ENCODE measurements around the gene RFXANK.

The RFXANK gene

DNA sequence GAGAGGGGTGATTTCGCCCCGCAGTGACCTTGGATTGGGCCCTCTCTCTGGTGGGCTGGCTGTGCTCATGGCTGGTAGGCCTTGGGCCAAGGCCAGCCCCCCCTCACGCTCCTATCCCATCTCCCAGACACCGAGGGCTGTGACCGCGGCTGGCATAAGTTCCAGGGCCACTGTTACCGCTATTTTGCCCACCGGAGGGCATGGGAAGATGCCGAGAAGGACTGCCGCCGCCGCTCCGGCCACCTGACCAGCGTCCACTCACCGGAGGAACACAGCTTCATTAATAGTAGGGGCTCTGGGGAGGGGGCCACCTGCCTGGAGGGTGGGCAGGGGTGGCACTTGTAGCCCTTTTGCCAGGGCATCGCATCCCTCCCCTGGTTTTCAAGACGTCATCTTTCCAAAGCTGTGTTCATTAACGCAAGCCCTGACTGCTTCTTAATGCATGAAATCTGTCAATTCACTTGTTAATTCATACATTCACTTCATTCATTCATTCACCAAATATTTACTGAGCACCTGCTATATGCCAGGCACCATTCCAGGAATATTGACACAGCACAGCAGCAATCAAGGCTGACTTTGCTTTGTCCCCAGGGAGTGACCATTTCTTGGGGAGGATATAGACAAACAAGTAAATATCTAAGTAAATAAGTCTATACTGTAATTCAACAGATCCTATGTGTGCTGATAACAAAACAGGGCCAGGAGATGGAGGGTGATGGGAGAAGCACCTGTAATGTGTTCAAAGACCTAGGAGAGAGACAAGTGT lies 46.3 kb downstream of the RFXANK start:
- DNase-seq = no peak
- Histone ChIP-seq H3K27ac (ENCODE audit: insufficient read depth in 1 of 2, low read depth in 1 of 2, low read length in 2 of 2, poor library complexity in 1 of 2, severe bottlenecking in 2 of 2) (no peak overlapping the region), H3K27me3 (replicated peaks in 2 of 5; ENCODE audit: control insufficient read depth in 4 of 5, insufficient read depth in 5 of 5, low read length in 4 of 5) (peaks cover 0 to 8% (median 1%) of the 10 kb centered on the region in 5 experiments), H3K4me3 (ENCODE audit: control insufficient read depth in 1 of 7, extremely low read depth in 1 of 7, insufficient read depth in 4 of 7, low read depth in 2 of 7, low read length in 6 of 7) (no peak overlapping the region), H3K9me3 (ENCODE audit: control extremely low read depth in 1 of 5, control insufficient read depth in 4 of 5, insufficient read depth in 2 of 5, low read depth in 1 of 5, low read length in 4 of 5) (peaks cover 9 to 19% (median 17%) of the 10 kb centered on the region in 5 experiments), H3K4me1 (ENCODE audit: control extremely low read depth in 1 of 4, control insufficient read depth in 4 of 4, insufficient read depth in 4 of 4, low read length in 3 of 4) (no peaks in the 10 kb centered on the region), H3K36me3 (ENCODE audit: control insufficient read depth in 4 of 4, insufficient read depth in 4 of 4, low read length in 3 of 4) (no peaks in the 10 kb centered on the region)
- WGBS (ENCODE audit: insufficient coverage) = 93% methylated on average over 15 of the region's 18 CpGs
- ChIA-PET CTCF (no interaction called here), POLR2A (no interaction called here)

DNA sequence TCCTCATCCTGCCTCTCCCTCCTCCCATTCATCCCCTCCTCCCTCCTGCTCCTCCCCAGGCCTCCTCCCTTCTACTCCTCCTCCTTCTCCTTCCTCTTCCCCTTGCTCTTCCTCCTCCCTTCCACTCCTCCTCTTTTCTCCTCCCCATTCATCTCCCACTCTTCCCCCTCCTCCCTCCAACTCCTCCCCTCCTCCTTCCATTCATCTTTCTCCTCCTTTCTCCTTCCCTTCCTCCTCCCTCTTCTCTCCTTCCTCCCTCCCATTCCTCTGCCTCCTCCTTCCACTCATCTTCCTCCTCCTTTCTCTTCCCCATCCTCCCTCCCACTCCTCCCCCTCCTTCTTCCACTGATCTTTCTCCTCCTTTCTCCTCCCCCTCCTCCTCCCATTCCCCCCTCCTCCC lies 47.6 kb downstream of the RFXANK start:
- Histone ChIP-seq H3K4me3 (ENCODE audit: control insufficient read depth in 1 of 7, extremely low read depth in 1 of 7, insufficient read depth in 4 of 7, low read depth in 2 of 7, low read length in 6 of 7) (no peak overlapping the region), H3K27me3 (replicated peaks in 2 of 5; ENCODE audit: control insufficient read depth in 4 of 5, insufficient read depth in 5 of 5, low read length in 4 of 5) (peaks cover 0 to 8% (median 0%) of the 10 kb centered on the region in 5 experiments), H3K27ac (ENCODE audit: insufficient read depth in 1 of 2, low read depth in 1 of 2, low read length in 2 of 2, poor library complexity in 1 of 2, severe bottlenecking in 2 of 2) (no peak overlapping the region), H3K36me3 (ENCODE audit: control insufficient read depth in 4 of 4, insufficient read depth in 4 of 4, low read length in 3 of 4) (no peaks in the 10 kb centered on the region), H3K4me1 (ENCODE audit: control extremely low read depth in 1 of 4, control insufficient read depth in 4 of 4, insufficient read depth in 4 of 4, low read length in 3 of 4) (no peaks in the 10 kb centered on the region), H3K9me3 (ENCODE audit: control extremely low read depth in 1 of 5, control insufficient read depth in 4 of 5, insufficient read depth in 2 of 5, low read depth in 1 of 5, low read length in 4 of 5) (peaks cover 4 to 8% (median 4%) of the 10 kb centered on the region in 5 experiments)
- ChIA-PET CTCF (no interaction called here), POLR2A (no interaction called here)
- DNase-seq = no peak

DNA sequence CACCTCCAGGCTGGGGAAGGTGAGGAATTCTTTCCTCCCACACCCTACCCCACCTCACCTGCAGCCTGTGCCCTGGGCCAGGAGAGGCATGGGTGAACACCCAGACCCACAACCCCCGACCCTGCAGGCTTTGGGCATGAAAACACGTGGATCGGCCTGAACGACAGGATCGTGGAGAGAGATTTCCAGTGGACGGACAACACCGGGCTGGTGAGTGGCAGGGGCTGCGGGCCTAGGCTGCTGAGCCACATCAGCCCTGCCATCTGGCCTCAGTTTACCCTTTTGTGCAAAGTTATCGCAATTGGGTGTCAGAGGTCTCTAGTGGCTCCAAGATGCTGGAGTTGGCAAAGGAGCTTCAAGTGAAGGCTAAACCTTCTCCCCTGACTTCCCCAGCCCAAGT lies 48.4 kb downstream of the RFXANK start:
- POLR2A ChIA-PET = no interaction called here
- H3K27ac ChIP-seq (ENCODE audit: insufficient read depth in 1 of 2, low read depth in 1 of 2, low read length in 2 of 2, poor library complexity in 1 of 2, severe bottlenecking in 2 of 2) = no peak overlapping the region
- DNase-seq = no peak
- H3K4me3 ChIP-seq (ENCODE audit: control insufficient read depth in 1 of 7, extremely low read depth in 1 of 7, insufficient read depth in 4 of 7, low read depth in 2 of 7, low read length in 6 of 7) = no peak overlapping the region
- H3K9me3 ChIP-seq (ENCODE audit: control extremely low read depth in 1 of 5, control insufficient read depth in 4 of 5, insufficient read depth in 2 of 5, low read depth in 1 of 5, low read length in 4 of 5) = peaks cover 0 to 5% (median 2%) of the 10 kb centered on the region in 5 experiments
- 89% methylated on average over 9 of the region's 9 CpGs for WGBS (ENCODE audit: insufficient coverage)
- no peaks in the 10 kb centered on the region for H3K4me1 ChIP-seq (ENCODE audit: control extremely low read depth in 1 of 4, control insufficient read depth in 4 of 4, insufficient read depth in 4 of 4, low read length in 3 of 4)
- H3K36me3 ChIP-seq (ENCODE audit: control insufficient read depth in 4 of 4, insufficient read depth in 4 of 4, low read length in 3 of 4) = no peaks in the 10 kb centered on the region
- CTCF ChIA-PET = no interaction called here
- H3K27me3 ChIP-seq (replicated peaks in 2 of 5; ENCODE audit: control insufficient read depth in 4 of 5, insufficient read depth in 5 of 5, low read length in 4 of 5) = peaks cover 0 to 8% (median 0%) of the 10 kb centered on the region in 5 experiments

DNA sequence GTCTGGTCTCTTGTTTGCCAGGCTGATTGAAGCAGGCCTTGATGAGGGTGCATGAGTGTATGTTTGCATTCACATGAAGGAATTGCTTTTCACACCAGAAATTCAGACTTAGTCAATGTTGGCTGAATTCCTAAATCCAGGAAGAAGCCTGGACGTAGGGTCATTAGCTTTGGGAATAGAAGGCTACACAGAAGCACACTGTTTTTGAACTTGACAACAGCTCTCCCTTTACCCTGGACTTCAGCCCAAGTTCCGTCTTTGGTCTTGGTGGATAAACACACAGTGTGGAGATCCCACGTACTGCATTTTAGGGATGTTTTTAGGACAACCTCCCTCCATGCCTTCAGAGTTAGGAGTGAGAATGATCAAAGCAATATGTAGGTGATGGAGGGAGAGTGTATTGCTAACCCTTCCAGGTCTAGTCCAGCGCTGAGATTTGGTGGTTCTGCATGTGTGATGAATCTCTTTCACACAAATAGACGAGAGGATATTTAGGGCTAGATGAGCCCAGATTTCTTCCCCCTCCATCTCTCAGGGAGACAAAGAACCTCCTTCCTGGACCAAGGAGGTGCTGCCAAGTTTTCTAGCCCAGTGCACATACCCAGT lies 58.2 kb downstream of the RFXANK start:
- peaks cover 0 to 2% (median 0%) of the 10 kb centered on the region in 5 experiments for H3K9me3 ChIP-seq (ENCODE audit: control extremely low read depth in 1 of 5, control insufficient read depth in 4 of 5, insufficient read depth in 2 of 5, low read depth in 1 of 5, low read length in 4 of 5)
- H3K36me3 ChIP-seq (ENCODE audit: control insufficient read depth in 4 of 4, insufficient read depth in 4 of 4, low read length in 3 of 4) = no peaks in the 10 kb centered on the region
- CTCF ChIA-PET = interaction anchor here (1.8 kb wide), 1 partner anchor 75 kb away, joined by 5 read pairs; no protein-coding TSS in a partner anchor
- H3K27ac ChIP-seq (ENCODE audit: insufficient read depth in 1 of 2, low read depth in 1 of 2, low read length in 2 of 2, poor library complexity in 1 of 2, severe bottlenecking in 2 of 2) = no peak overlapping the region
- no peak for DNase-seq
- no peak overlapping the region for H3K4me3 ChIP-seq (ENCODE audit: control insufficient read depth in 1 of 7, extremely low read depth in 1 of 7, insufficient read depth in 4 of 7, low read depth in 2 of 7, low read length in 6 of 7)
- no peaks in the 10 kb centered on the region for H3K4me1 ChIP-seq (ENCODE audit: control extremely low read depth in 1 of 4, control insufficient read depth in 4 of 4, insufficient read depth in 4 of 4, low read length in 3 of 4)
- POLR2A ChIA-PET = no interaction called here
- H3K27me3 ChIP-seq (replicated peaks in 2 of 5; ENCODE audit: control insufficient read depth in 4 of 5, insufficient read depth in 5 of 5, low read length in 4 of 5) = peaks cover 3 to 30% (median 18%) of the 10 kb centered on the region in 5 experiments
- 85% methylated on average over 3 of the region's 5 CpGs for WGBS (ENCODE audit: insufficient coverage)

Data from common myeloid progenitor, CD34-positive (primary cell).